RWPE1 (cell line): ENCODE results near the gene PCED1A.

ENCODE experiments used
- CTCF ChIA-PET: fragments of 350-600 bp; sonication (Branson Sonifier 250); formaldehyde crosslinking; extraction: SDS; loops from one replicate; lab custom pipeline; 2021; lab: Yijun Ruan, JAX
- POLR2A ChIA-PET: fragments of 400-600 bp; formaldehyde crosslinking; extraction: SDS; loops from one replicate; lab custom pipeline; 2020; ENCODE audit warnings: antibody characterized with exemption; ENCODE audit not compliant: low non-redundant PET; lab: Yijun Ruan, JAX
- DNase-seq: peaks from one replicate; pipeline ENCODE4 v3.0.0; 2012; ENCODE audit warnings: low spot score
- H3K27ac ChIP-seq: fragments of 450-650 bp; 2 replicates; pipeline ENCODE4 v1.5.1; 2017
- CTCF ChIP-seq: fragments of 450-650 bp; conservative IDR thresholded peaks from 2 replicates; pipeline ENCODE4 v1.5.1; 2017; ENCODE audit warnings: low read depth, mild to moderate bottlenecking

Gene PCED1A

DNA sequence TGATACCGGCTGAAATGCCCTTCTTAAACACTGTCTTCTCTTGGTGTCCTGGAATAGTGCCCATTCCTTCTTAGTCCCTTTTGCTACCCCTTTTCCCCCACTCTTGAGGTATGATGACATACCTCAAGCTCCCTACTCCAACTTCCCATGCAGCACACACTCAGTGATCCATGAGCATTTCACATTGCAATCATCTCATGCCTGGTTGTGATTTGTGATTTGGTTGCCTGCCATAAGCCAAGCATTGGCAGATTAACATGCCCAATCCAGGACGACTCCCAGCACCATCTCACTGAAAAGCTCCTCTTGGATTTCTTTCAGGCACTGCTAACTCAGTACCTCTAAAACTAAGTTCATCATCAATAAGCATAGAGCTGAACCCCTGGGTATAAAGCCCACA is 18.1 kb upstream of the PCED1A start:
- CTCF ChIA-PET = no interaction called here
- no peak for TF ChIP-seq CTCF
- POLR2A ChIA-PET = interaction anchor here (1.3 kb wide), 1 partner anchor 14 kb away, joined by 6 read pairs; no protein-coding TSS in a partner anchor
- no peak for DNase-seq
- no peak overlapping the region for H3K27ac ChIP-seq

DNA sequence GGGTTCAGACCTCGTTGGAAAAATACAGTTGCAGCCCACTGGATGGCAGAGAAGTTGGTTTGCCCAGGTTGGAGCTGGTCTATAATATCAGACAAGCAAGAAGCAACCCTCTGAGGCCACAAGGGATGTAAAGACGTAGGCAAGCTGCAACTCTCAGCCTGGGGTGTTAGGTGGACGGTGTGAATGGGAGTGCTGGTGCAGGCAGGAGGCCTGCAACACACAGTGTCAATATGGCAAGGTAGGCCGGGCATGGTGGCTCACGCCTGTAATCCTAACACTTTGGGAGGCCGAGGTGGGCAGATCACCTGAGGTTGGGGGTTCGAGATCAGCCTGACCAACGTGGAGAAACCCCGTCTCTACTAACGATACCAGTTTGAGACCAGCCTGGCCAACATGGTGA is 10.6 kb upstream of the PCED1A start:
- TF ChIP-seq CTCF = no peak
- POLR2A ChIA-PET = interaction anchor here (0.8 kb wide), 1 partner anchor 199 kb away, joined by 3 read pairs; no protein-coding TSS in a partner anchor
- no peak for DNase-seq
- no peak overlapping the region for H3K27ac ChIP-seq
- CTCF ChIA-PET = interaction anchor here (0.6 to 2.3 kb wide), 5 partner anchors 10 to 322 kb away, joined by 3 to 11 read pairs (median 7); partner anchors contain the start of genes PCED1A and VPS16

DNA sequence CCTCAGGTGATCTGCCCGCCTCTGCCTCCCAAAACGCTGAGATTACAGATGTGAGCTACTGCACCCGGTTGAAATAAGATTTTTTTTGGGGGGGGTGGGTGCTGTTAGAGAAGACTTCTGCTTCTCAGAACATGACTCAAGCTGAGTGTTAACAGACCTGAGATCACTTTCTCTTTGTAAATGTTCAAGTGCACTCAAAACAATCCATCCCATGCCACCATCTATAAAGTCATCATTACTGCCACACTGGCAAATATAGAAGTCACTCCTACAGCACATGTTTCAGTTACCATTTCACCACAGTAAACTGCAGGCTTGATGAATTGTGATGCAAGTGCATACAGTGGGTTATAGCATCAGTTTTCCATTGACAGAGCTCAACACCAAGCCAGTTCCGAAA is 9.1 kb upstream of the PCED1A start:
- ChIA-PET POLR2A (no interaction called here), CTCF (interaction anchor here (0.6 to 0.9 kb wide), 3 partner anchors 16 to 106 kb away, joined by 3 to 7 read pairs (median 3); no protein-coding TSS in a partner anchor)
- no peak for TF ChIP-seq CTCF
- DNase-seq = no peak
- H3K27ac ChIP-seq = no peak overlapping the region

DNA sequence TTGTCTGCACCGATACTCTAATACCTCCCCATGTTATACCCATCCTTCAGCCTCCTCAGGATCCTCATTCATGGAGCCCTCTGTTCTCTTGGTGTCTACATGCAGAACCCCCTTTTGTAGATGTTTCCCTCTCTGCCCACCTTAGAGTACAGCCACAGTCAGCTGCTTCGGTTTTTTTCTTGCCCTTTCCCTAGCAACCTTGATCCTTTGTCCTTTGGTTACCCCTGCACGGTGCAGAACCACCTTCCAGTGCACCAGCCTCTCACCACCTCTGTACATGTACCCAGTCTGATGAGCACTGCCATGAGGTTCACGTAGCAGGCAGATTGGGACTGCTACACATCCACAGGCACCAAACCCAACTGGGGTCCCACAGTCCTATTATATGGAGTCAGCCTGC is 7.3 kb upstream of the PCED1A start:
- no peak overlapping the region for H3K27ac ChIP-seq
- TF ChIP-seq CTCF = no peak
- DNase-seq = no peak
- ChIA-PET POLR2A (no interaction called here), CTCF (no interaction called here)

DNA sequence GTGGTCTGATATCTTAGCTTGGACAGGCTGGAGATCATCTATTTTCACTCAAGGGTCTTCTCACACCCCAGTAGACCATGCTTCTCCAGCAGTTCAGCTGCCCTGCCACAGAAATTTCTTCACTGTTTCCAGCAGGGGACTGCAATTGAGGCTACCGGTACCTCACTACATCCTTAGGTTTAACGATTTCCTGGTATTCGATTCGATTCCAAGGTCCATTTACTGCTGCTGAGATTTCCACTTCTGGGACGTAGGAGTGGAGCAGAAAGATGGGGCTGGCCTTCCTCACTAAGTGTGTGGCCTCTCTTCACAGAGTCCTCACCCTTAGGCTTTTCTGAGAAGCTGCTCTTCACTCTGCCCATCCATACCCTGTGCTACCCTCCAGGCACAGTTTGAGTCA is 6.2 kb upstream of the PCED1A start:
- CTCF ChIA-PET = no interaction called here
- POLR2A ChIA-PET = no interaction called here
- DNase-seq = no peak
- no peak overlapping the region for H3K27ac ChIP-seq
- TF ChIP-seq CTCF = no peak

DNA sequence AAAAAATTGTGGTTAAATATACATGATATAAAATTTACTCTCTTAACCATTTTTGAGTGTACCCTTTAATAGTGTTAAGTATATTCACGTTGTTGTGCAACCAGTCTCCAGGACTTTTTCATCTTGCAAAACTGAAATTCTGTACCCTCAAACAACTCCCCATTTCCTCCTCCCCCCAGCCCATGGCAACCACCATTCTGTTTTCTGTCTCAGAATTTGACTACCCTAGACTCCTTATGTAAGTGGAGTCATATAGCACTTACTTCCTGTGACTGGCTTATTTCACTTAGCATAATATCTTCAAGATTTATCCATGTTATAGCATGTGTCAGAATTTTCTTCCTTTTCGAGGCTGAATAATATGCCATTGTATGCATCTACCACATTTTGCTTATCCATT is 5.2 kb upstream of the PCED1A start:
- CTCF ChIA-PET = no interaction called here
- no peak overlapping the region for H3K27ac ChIP-seq
- no peak for DNase-seq
- no peak for TF ChIP-seq CTCF
- POLR2A ChIA-PET = no interaction called here
